H9 (cell line): ENCODE data around the gene DUSP16. TPM values are rescaled to one million over a fixed set of nuclear protein-coding genes. Genes with fewer than 3 reads are reported as not detected.

Source experiments
- DNase-seq: peaks from one replicate; pipeline ENCODE4 v3.0.0-alpha.2; 2017
- H2AFZ ChIP-seq: one replicate; pipeline ENCODE4 v1.6.1; 2013; ENCODE audit warnings: mild to moderate bottlenecking, low read length, control low read depth, moderate library complexity
- H2AK5ac ChIP-seq: 2 replicates; pipeline ENCODE4 v1.6.1; 2013; ENCODE audit warnings: low read length, control low read depth, mixed read lengths; ENCODE audit not compliant: insufficient read length
- H2BK120ac ChIP-seq: one replicate; pipeline ENCODE4 v1.6.1; 2013; ENCODE audit warnings: low read depth, mild to moderate bottlenecking, low read length, control low read depth, inconsistent platforms; ENCODE audit not compliant: poor library complexity, severe bottlenecking
- H2BK12ac ChIP-seq: 2 replicates; pipeline ENCODE4 v1.6.1; 2013; ENCODE audit warnings: low read length, control low read depth, mixed read lengths, low read depth; ENCODE audit not compliant: insufficient read length
- H2BK15ac ChIP-seq: 2 replicates; pipeline ENCODE4 v1.6.1; 2013; ENCODE audit warnings: low read depth, low read length, control low read depth
- H2BK20ac ChIP-seq: one replicate; pipeline ENCODE4 v1.6.1; 2013; ENCODE audit warnings: low read depth, mild to moderate bottlenecking, low read length, control low read depth, inconsistent platforms; ENCODE audit not compliant: poor library complexity, severe bottlenecking
- H2BK5ac ChIP-seq: 2 replicates; pipeline ENCODE4 v1.6.1; 2013; ENCODE audit warnings: low read length, control low read depth, mixed read lengths; ENCODE audit not compliant: insufficient read length
- H3K14ac ChIP-seq: 2 replicates; pipeline ENCODE4 v1.6.1; 2013; ENCODE audit warnings: low read length, control low read depth; ENCODE audit not compliant: insufficient read depth
- H3K18ac ChIP-seq: 2 replicates; pipeline ENCODE4 v1.6.1; 2013; ENCODE audit warnings: low read depth, mild to moderate bottlenecking, mixed read lengths, low read length, control low read depth; ENCODE audit not compliant: insufficient read length
- H3K23ac ChIP-seq: 2 replicates; pipeline ENCODE4 v1.6.1; 2013; ENCODE audit warnings: low read length, control low read depth, mixed read lengths, low read depth; ENCODE audit not compliant: insufficient read length
- H3K23me2 ChIP-seq: 2 replicates; pipeline ENCODE4 v1.6.1; 2013; ENCODE audit warnings: low read depth, mild to moderate bottlenecking, mixed read lengths, low read length, control low read depth; ENCODE audit not compliant: insufficient read length, poor library complexity, severe bottlenecking
- H3K27ac ChIP-seq: 2 replicates; pipeline ENCODE4 v1.5.1; 2013; ENCODE audit warnings: low read length, control low read depth, mixed read lengths, low read depth; ENCODE audit not compliant: insufficient read length
- H3K27me3 ChIP-seq: 2 replicates; pipeline ENCODE4 v1.6.1; 2013; ENCODE audit warnings: low read length, control low read depth, inconsistent platforms; ENCODE audit not compliant: insufficient read depth
- H3K4ac ChIP-seq: 2 replicates; pipeline ENCODE4 v1.6.1; 2013; ENCODE audit warnings: low read depth, mild to moderate bottlenecking, control low read depth, inconsistent platforms, low read length, moderate library complexity
- H3K4me1 ChIP-seq: 2 replicates; pipeline ENCODE4 v1.6.1; 2013; ENCODE audit warnings: low read length, control low read depth, inconsistent platforms; ENCODE audit not compliant: insufficient read depth
- H3K4me2 ChIP-seq: 2 replicates; pipeline ENCODE4 v1.6.1; 2013; ENCODE audit warnings: low read length, control low read depth, mixed read lengths; ENCODE audit not compliant: insufficient read length, insufficient read depth
- H3K56ac ChIP-seq: 2 replicates; pipeline ENCODE4 v1.6.1; 2013; ENCODE audit warnings: low read depth, mild to moderate bottlenecking, mixed read lengths, low read length, control low read depth; ENCODE audit not compliant: insufficient read length
- H3K79me1 ChIP-seq: 2 replicates; pipeline ENCODE4 v1.6.1; 2013; ENCODE audit warnings: low read depth, mild to moderate bottlenecking, moderate library complexity, low read length, control low read depth, inconsistent platforms; ENCODE audit not compliant: insufficient read depth, poor library complexity, severe bottlenecking
- H3K79me2 ChIP-seq: 2 replicates; pipeline ENCODE4 v1.6.1; 2013; ENCODE audit warnings: low read length, control low read depth, inconsistent platforms; ENCODE audit not compliant: insufficient read depth
- H3K9ac ChIP-seq: 2 replicates; pipeline ENCODE4 v1.6.1; 2013; ENCODE audit warnings: low read length, control low read depth, mixed read lengths; ENCODE audit not compliant: insufficient read length; ENCODE audit errors: extremely low read depth
- H3K9me3 ChIP-seq: one replicate; pipeline ENCODE4 v1.6.1; 2013; ENCODE audit warnings: low read depth, low read length, inconsistent platforms; ENCODE audit not compliant: control insufficient read depth
- H3T11ph ChIP-seq: one replicate; pipeline ENCODE4 v1.6.1; 2013; ENCODE audit warnings: mild to moderate bottlenecking, low read length, control low read depth, inconsistent platforms
- H4K20me1 ChIP-seq: one replicate; pipeline ENCODE4 v1.6.1; 2013; ENCODE audit not compliant: control insufficient read depth, insufficient read length, insufficient read depth
- H4K5ac ChIP-seq: 2 replicates; pipeline ENCODE4 v1.6.1; 2013; ENCODE audit warnings: low read depth, mild to moderate bottlenecking, mixed read lengths, low read length, control low read depth; ENCODE audit not compliant: insufficient read length
- H4K8ac ChIP-seq: replicated peaks from 2 replicates; pipeline ENCODE4 v1.6.1; 2013; ENCODE audit warnings: low read length, control low read depth, mixed read lengths, low read depth; ENCODE audit not compliant: insufficient read length
- H4K91ac ChIP-seq: 2 replicates; pipeline ENCODE4 v1.6.1; 2013; ENCODE audit warnings: low read depth, mild to moderate bottlenecking, moderate library complexity, mixed read lengths, low read length, control low read depth; ENCODE audit not compliant: insufficient read length
- H3K27ac Mint-ChIP-seq, 3 experiments: 2 replicates in 2 of 3; 3 replicates in 1 of 3; pipeline ENCODE4 v1.8.0; 2020 to 2021; ENCODE audit warnings: mixed read lengths in 3 of 3, mild to moderate bottlenecking in 1 of 3, moderate library complexity in 1 of 3
- H3K27me3 Mint-ChIP-seq: 2 replicates; pipeline ENCODE4 v1.8.0; 2021; ENCODE audit warnings: low read depth, mild to moderate bottlenecking, moderate library complexity, mixed read lengths
- H3K36me3 Mint-ChIP-seq, 3 experiments: 2 replicates in 2 of 3; 3 replicates in 1 of 3; pipeline ENCODE4 v1.8.0; 2020 to 2021; ENCODE audit warnings: low read depth in 3 of 3, mixed read lengths in 3 of 3; ENCODE audit not compliant: insufficient read depth in 1 of 3
- H3K4me1 Mint-ChIP-seq, 2 experiments: 2 replicates each; pipeline ENCODE4 v1.8.0; 2020; ENCODE audit warnings: mixed read lengths in 2 of 2
- H3K4me3 Mint-ChIP-seq, 2 experiments: 2 replicates in 1 of 2; 3 replicates in 1 of 2; pipeline ENCODE4 v1.8.0; 2020 to 2021; ENCODE audit warnings: mild to moderate bottlenecking in 2 of 2, mixed read lengths in 2 of 2, moderate library complexity in 1 of 2
- H3K9me3 Mint-ChIP-seq, 2 experiments: 2 replicates in 1 of 2; 3 replicates in 1 of 2; pipeline ENCODE4 v1.8.0; 2020; ENCODE audit warnings: mild to moderate bottlenecking in 2 of 2, mixed read lengths in 2 of 2, moderate library complexity in 1 of 2
- CTCF ChIP-seq: fragments of 200-600 bp; sonication (generic); conservative IDR thresholded peaks from 3 replicates; pipeline ENCODE4 v1.8.0; 2021; ENCODE audit warnings: antibody characterized with exemption, mild to moderate bottlenecking
- WGBS: extraction: QIAGEN DNeasy Blood & Tissue Kit; methylation state at CpG from one replicate; pipeline ENCODE4 v1.1.7; 2013; ENCODE audit warnings: missing lambda C conversion rate, low lambda C conversion rate, mixed read lengths; ENCODE audit not compliant: insufficient read length; ENCODE audit errors: extremely low coverage; 5-methylcytosine and 5-hydroxymethylcytosine counted together
- total RNA-seq: library from RNA; stranded (reverse); gene quantifications from 2 replicates; pipeline ENCODE4 v1.2.1, GENCODE V29; 2021

The DUSP16 gene
- total RNA-seq, 1 experiment from 2014 or later = 64.0 TPM

GRCh38 chr12:12507121-12507520, 55.5 kb downstream of the DUSP16 start:
- Histone ChIP-seq H3K14ac (no peak overlapping the region), H4K8ac (no peak overlapping the region)
- no peaks in the 10 kb centered on the region for H3K9me3 Mint-ChIP-seq

More at GRCh38 chr12:12507121-12507520, 55.5 kb downstream of the DUSP16 start:
- H3K27ac Mint-ChIP-seq = peak overlapping the region in 1 of 3 experiments; percentile 87; a peak in 2 of 7 replicates
- H3T11ph ChIP-seq = no peak overlapping the region
- H2AFZ ChIP-seq = no peak overlapping the region
- H3K56ac ChIP-seq = no peak overlapping the region
- H3K4me1 Mint-ChIP-seq = peaks cover 55 to 59% of the 10 kb centered on the region in 2 experiments
- no peak overlapping the region for H3K18ac ChIP-seq
- TF ChIP-seq CTCF = no peak
- no peak overlapping the region for H2BK20ac ChIP-seq
- H2BK15ac ChIP-seq = no peak overlapping the region
- no peak overlapping the region for H3K23ac ChIP-seq
- no peak overlapping the region for H2BK12ac ChIP-seq
- no peaks in the 10 kb centered on the region for H3K27me3 ChIP-seq
- peaks cover 2 to 4% (median 2%) of the 10 kb centered on the region in 3 experiments; a peak in 3 of 7 replicates for H3K36me3 Mint-ChIP-seq
- no peaks in the 10 kb centered on the region for H3K27me3 Mint-ChIP-seq
- DNase-seq = no peak
- H3K4me3 Mint-ChIP-seq = no peak overlapping the region
- H3K4me2 ChIP-seq = no peak overlapping the region
- H2BK120ac ChIP-seq = no peak overlapping the region
- H3K9me3 ChIP-seq = no peaks in the 10 kb centered on the region
- no peak overlapping the region for H3K27ac ChIP-seq
- H3K4me1 ChIP-seq = peaks cover 13% of the 10 kb centered on the region
- no CpG with 5 or more reads among the region's 1 CpG for WGBS
- peaks cover 8% of the 10 kb centered on the region for H3K79me1 ChIP-seq
- no peak overlapping the region for H4K5ac ChIP-seq
- no peaks in the 10 kb centered on the region for H4K20me1 ChIP-seq
- no peak overlapping the region for H3K4ac ChIP-seq
- H3K79me2 ChIP-seq = peaks cover 10% of the 10 kb centered on the region; the same call in 1 of the 2 replicates
- H3K23me2 ChIP-seq = no peaks in the 10 kb centered on the region
- H4K91ac ChIP-seq = no peak overlapping the region
- no peak overlapping the region for H2AK5ac ChIP-seq
- H2BK5ac ChIP-seq = no peak overlapping the region
- H3K9ac ChIP-seq = no peak overlapping the region
